Brain microvascular endothelial cell (primary cell): ENCODE data around the gene TUBAL3.

Source experiments
- DNase-seq: peaks from one replicate; pipeline ENCODE4 v3.0.0-alpha.2; 2020
- H3K27ac ChIP-seq: fragments of 250-450 bp; sonication (Bioruptor Pico); 2 replicates; pipeline ENCODE4 v1.5.1; 2020; ENCODE audit warnings: mild to moderate bottlenecking, moderate library complexity
- H3K27me3 ChIP-seq: fragments of 250-450 bp; sonication (Bioruptor Pico); replicated peaks from 2 replicates; pipeline ENCODE4 v1.5.1; 2020; ENCODE audit warnings: mild to moderate bottlenecking
- H3K36me3 ChIP-seq: fragments of 250-450 bp; sonication (Bioruptor Pico); replicated peaks from 2 replicates; pipeline ENCODE4 v1.5.1; 2020; ENCODE audit warnings: mild to moderate bottlenecking
- H3K4me3 ChIP-seq: 2 replicates; pipeline ENCODE4 v1.5.1; 2011; ENCODE audit warnings: low read depth, mild to moderate bottlenecking, control low read depth, low read length, moderate library complexity
- in situ Hi-C: cut with HindIII; loops from 2 replicates; pipeline ENCODE4 v1.10.0; 2017; ENCODE audit warnings: low sequenced_read_pairs, low pct_ligation_motif_present
- TF ChIP-seq, protein P1 (sequence below): IDR thresholded peaks from 2 replicates; pipeline ENCODE4 v1.5.1; 2011; ENCODE audit warnings: low read depth, mild to moderate bottlenecking, moderate library complexity, low read length, control low read depth, inconsistent platforms; ENCODE audit errors: missing control alignments

The TUBAL3 gene

DNA sequence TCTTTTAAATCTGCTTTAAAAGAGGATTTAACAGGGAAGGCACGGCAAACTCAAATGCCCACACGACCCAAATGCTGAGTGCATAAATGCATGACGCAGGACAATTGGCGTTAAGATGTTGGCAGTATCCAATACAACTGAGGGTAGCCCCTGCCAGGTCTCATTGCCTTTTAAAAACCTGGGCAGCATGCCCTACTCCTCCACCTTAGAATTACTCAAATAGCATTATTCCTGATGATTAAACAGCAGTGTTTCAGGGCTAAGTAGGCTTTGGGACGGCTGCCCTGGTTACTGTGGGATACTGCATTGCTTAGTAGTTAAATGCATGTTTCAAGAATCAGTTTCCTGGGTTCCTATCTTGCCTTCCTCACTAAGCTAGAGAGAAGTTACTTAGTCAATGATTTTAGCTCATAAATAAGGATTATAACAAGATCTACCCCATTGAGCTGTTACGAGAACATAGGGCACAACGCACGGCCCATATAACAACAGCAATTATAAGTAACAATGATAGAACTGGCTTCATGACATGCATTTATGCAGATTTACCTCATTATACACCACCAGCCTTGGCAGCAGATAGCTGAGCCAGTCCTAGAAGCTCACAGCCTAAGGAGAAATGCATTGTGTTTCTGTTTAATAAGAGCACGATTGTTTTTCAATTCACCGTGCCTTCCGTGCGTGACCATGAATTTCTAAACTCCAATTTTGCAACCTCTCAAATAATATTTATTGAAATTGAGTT is 7.9 kb downstream of the TUBAL3 start:
- H3K36me3 ChIP-seq: no peaks in the 10 kb centered on the region
- in situ Hi-C loops: loop anchor here (25.0 kb wide), 1 partner anchor 559 kb away; the partner anchor contains the start of gene AKR1E2
- no peaks in the 10 kb centered on the region for H3K27me3 ChIP-seq
- H3K27ac ChIP-seq: no peak overlapping the region
- no peak overlapping the region for H3K4me3 ChIP-seq
- TF ChIP-seq, protein P1, sequence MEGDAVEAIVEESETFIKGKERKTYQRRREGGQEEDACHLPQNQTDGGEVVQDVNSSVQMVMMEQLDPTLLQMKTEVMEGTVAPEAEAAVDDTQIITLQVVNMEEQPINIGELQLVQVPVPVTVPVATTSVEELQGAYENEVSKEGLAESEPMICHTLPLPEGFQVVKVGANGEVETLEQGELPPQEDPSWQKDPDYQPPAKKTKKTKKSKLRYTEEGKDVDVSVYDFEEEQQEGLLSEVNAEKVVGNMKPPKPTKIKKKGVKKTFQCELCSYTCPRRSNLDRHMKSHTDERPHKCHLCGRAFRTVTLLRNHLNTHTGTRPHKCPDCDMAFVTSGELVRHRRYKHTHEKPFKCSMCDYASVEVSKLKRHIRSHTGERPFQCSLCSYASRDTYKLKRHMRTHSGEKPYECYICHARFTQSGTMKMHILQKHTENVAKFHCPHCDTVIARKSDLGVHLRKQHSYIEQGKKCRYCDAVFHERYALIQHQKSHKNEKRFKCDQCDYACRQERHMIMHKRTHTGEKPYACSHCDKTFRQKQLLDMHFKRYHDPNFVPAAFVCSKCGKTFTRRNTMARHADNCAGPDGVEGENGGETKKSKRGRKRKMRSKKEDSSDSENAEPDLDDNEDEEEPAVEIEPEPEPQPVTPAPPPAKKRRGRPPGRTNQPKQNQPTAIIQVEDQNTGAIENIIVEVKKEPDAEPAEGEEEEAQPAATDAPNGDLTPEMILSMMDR: no peak
- DNase-seq: no peak

DNA sequence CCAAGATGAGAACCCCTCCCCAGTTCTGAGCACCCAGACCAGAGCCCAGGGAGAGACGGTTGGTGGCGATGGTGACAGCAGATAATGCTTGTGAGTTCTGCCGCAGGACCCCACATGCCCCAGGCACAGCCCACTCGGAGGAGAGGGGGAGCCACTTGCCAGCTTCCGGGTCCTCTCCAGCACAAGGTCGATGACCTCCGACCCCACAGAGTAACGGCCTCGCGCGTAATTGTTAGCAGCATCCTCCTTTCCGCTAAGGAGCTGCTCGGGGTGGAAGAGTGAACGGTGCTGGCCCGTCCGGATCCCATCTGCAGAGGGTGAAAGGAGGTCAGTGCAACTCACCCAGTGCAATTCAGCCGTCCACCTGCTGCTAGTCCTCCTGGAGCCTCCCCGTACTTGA is 9.5 kb downstream of the TUBAL3 start:
- DNase-seq: no peak
- no peak overlapping the region for H3K4me3 ChIP-seq
- H3K27ac ChIP-seq: no peak overlapping the region
- in situ Hi-C loops: loop anchor here (25.0 kb wide), 1 partner anchor 558 kb away; the partner anchor contains the start of gene AKR1E2
- H3K27me3 ChIP-seq: no peaks in the 10 kb centered on the region
- H3K36me3 ChIP-seq: no peaks in the 10 kb centered on the region
- TF ChIP-seq, protein P1: no peak

DNA sequence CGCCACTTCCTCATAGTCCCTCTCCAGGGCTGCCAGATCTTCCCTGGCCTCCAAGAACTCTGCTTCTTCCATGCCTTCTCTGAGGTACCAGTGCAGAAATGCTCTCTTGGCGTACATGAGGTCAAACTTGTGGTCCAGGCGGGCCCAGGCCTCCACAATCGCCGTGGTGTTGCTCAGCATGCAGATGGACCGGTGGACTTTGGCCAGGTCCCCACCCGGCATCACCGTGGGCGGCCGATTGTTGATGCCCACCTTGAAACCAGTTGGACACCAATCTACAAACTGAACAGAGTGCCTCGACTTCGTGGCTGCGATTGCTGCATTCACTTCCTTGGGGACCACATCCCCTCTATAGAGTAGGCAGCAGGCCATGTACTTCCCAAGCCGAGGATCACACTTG is 11.1 kb downstream of the TUBAL3 start:
- TF ChIP-seq, protein P1: no peak
- Histone ChIP-seq H3K27ac (no peak overlapping the region), H3K27me3 (no peaks in the 10 kb centered on the region), H3K4me3 (no peak overlapping the region), H3K36me3 (no peaks in the 10 kb centered on the region)
- in situ Hi-C loops: loop anchor here (25.0 kb wide), 1 partner anchor 556 kb away; the partner anchor contains the start of gene AKR1E2
- no peak for DNase-seq

DNA sequence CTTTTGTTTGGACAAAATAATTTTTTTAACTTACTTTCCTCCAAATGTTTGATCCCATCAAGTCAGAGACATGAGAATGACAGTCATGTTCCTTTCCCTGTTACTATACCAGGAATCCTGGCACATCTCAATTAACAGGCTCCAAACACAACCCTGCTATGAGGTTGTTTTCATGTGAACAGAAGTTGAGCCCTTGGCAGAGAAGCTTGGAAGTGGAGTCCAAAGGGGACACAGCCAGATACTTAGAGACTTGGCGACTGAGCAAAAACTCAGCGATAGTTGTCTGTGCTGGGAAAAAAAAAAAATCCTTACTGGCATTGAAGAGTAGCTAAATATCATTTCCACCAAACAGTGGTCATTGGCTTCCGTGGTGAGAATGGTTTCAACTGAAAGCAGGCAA is 12.8 kb downstream of the TUBAL3 start:
- H3K27me3 ChIP-seq: no peaks in the 10 kb centered on the region
- DNase-seq: no peak
- in situ Hi-C loops: loop anchor here (25.0 kb wide), 1 partner anchor 554 kb away; the partner anchor contains the start of gene AKR1E2
- H3K27ac ChIP-seq: no peak overlapping the region
- H3K4me3 ChIP-seq: no peak overlapping the region
- TF ChIP-seq, protein P1: no peak
- H3K36me3 ChIP-seq: no peaks in the 10 kb centered on the region

DNA sequence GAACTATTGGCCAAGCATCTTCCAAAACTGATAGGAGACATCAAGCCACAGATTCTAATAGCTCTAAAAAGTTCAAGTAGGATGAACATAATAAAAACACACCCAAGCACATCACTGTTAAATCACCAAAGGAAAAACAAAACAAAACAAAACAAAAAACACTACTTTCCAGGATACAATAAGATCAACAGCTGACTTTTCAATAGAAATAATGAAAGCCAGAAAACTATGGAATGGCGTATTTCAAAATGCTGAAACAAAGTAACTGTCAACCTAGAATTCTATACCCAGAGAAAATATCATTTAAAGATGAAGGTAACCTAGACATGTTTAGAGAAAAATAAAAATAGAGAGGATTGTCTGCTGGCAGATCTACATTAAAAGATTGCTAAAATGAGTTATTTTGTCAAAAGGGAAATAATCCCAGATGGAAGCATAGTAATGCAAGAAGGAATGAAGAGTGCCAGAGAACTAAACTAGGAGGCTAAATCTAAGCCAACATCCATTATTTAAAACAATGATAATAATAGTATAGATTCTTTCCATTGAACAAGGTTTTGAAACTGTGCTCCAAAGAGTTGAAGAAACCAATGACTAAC is 13.9 kb downstream of the TUBAL3 start:
- Histone ChIP-seq H3K4me3 (no peak overlapping the region), H3K27me3 (no peaks in the 10 kb centered on the region), H3K36me3 (no peaks in the 10 kb centered on the region), H3K27ac (no peak overlapping the region)
- in situ Hi-C loops: loop anchor here (25.0 kb wide), 1 partner anchor 553 kb away; the partner anchor contains the start of gene AKR1E2
- no peak for DNase-seq
- TF ChIP-seq, protein P1: no peak
